Caco-2 (cell line): ENCODE data around the gene CENPX. TPM values are rescaled to one million over a fixed set of nuclear protein-coding genes. Genes with fewer than 3 reads are reported as not detected.

Source experiments
- BruUV-seq: library from RNA; stranded (reverse); fragments of 400-500 nt; replicated peaks from 2 replicates; lab custom pipeline; 2021; lab: Mats Ljungman, UMichigan
- CTCF ChIA-PET: fragments of 300-600 bp; sonication (Branson Sonifier 250); formaldehyde crosslinking; loops from one replicate; lab custom pipeline; 2022; ENCODE audit warnings: antibody characterized with exemption; lab: Charles Lee
- POLR2A ChIA-PET: fragments of 300-600 bp; sonication (Branson Sonifier 250); formaldehyde crosslinking; loops from one replicate; lab custom pipeline; 2022; ENCODE audit warnings: antibody characterized with exemption; lab: Charles Lee
- DNase-seq, 2 experiments: peaks; one replicate each; pipeline versions ENCODE4 v3.0.0 to v3.0.0-alpha.2; 2020 to 2022
- H3K27me3 ChIP-seq: replicated peaks from 2 replicates; pipeline ENCODE4 v1.6.0; 2011; ENCODE audit warnings: low read length; ENCODE audit not compliant: control insufficient read depth, insufficient read depth
- H3K36me3 ChIP-seq: 2 replicates; pipeline ENCODE4 v1.5.1; 2011; ENCODE audit warnings: low read length; ENCODE audit not compliant: control insufficient read depth, insufficient read depth
- H3K4me1 ChIP-seq: fragments of 250-450 bp; sonication (Bioruptor Pico); 2 replicates; pipeline ENCODE4 v1.5.1; 2020; ENCODE audit warnings: mild to moderate bottlenecking
- H3K4me3 ChIP-seq: 2 replicates; pipeline ENCODE4 v1.5.1; 2011; ENCODE audit warnings: low read depth, mild to moderate bottlenecking, control low read depth, low read length
- H3K9me3 ChIP-seq: fragments of 250-450 bp; sonication (Bioruptor Pico); 2 replicates; pipeline ENCODE4 v1.5.1; 2020; ENCODE audit warnings: mild to moderate bottlenecking, moderate library complexity
- H3K27ac Mint-ChIP-seq: one replicate; pipeline ENCODE4 v1.8.0; 2022; ENCODE audit warnings: mixed read lengths; ENCODE audit not compliant: unreplicated experiment
- H3K27me3 Mint-ChIP-seq: one replicate; pipeline ENCODE4 v1.8.0; 2022; ENCODE audit warnings: mixed read lengths; ENCODE audit not compliant: insufficient read depth, unreplicated experiment
- H3K36me3 Mint-ChIP-seq: one replicate; pipeline ENCODE4 v1.8.0; 2022; ENCODE audit warnings: mild to moderate bottlenecking, mixed read lengths; ENCODE audit not compliant: insufficient read depth, unreplicated experiment
- H3K4me1 Mint-ChIP-seq: one replicate; pipeline ENCODE4 v1.8.0; 2022; ENCODE audit warnings: low read depth, mixed read lengths; ENCODE audit not compliant: unreplicated experiment
- H3K4me3 Mint-ChIP-seq: one replicate; pipeline ENCODE4 v1.8.0; 2022; ENCODE audit warnings: mild to moderate bottlenecking, moderate library complexity, mixed read lengths; ENCODE audit not compliant: unreplicated experiment
- H3K9me3 Mint-ChIP-seq: one replicate; pipeline ENCODE4 v1.8.0; 2022; ENCODE audit warnings: mixed read lengths; ENCODE audit not compliant: unreplicated experiment
- intact Hi-C: fragments of 100-400 bp; cut with micrococcal nuclease; formaldehyde crosslinking; loops from one replicate; pipeline ENCODE4 v1.10.0; 2022; ENCODE audit not compliant: unreplicated experiment
- total RNA-seq: library from RNA; stranded (reverse); gene quantifications from 2 replicates; pipeline ENCODE4 v1.2.3, GENCODE V29; 2022
- TF ChIP-seq, protein P1 (sequence below), 2 experiments: fragments of 200-600 bp in 1 of 2; IDR thresholded peaks; 1 replicate in 1 of 2; 2 replicates in 1 of 2; pipeline versions ENCODE4 v1.5.1 to v1.8.0; 2011 to 2022; ENCODE audit warnings: antibody characterized with exemption in 1 of 2, control low read depth in 1 of 2, inconsistent platforms in 1 of 2, low read depth in 1 of 2, low read length in 1 of 2, mild to moderate bottlenecking in 1 of 2, moderate library complexity in 1 of 2; ENCODE audit not compliant: insufficient read depth in 1 of 2, severe bottlenecking in 1 of 2, unreplicated experiment in 1 of 2

Gene CENPX
- total RNA-seq, 1 experiment from 2014 or later, result 85.3 TPM

DNA sequence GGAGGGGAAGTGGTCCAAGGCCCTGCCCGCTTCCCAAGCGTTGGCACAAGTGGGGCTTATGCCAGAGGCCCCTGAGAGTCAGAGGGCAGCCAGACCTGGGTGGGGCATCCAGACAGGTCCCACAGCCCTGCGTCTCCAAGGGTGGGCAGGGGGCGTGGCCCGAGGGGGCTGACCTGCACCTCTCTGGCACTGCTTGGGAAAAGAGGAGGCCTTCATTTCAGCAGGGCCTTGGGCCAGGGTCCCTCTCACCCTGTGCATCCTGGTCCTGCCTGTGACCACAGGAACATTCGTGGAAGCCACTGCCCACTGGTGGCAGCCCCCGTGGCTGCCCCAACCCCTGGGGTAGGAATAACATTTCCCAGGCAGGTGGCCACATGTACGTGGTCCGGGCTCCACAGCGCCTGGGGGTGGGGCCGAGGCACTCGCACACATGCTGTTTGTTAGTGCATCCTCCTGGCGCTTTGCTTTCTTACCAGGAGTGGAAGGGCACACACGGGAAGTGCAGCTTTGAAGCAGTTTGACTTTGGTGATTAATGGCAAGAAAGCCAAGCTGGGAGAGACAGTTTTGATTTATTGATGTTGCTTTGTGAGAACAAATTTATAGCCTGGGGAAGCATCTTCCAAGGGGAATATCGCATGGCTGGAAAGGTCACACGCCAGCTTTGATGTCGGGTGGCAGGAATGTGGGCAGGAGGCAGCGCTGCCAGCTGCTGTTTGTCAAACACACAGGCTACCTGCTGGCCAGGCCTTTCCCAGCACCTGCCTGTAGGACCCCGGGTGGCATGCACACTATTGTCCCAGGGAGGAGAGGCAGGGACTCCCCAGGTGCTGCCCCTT is 4.3 kb downstream of the CENPX start:
- no TSS peak for BruUV-seq
- intact Hi-C loops, result no loop called here
- H3K4me1 ChIP-seq, result peaks cover 9% of the 10 kb centered on the region

DNA sequence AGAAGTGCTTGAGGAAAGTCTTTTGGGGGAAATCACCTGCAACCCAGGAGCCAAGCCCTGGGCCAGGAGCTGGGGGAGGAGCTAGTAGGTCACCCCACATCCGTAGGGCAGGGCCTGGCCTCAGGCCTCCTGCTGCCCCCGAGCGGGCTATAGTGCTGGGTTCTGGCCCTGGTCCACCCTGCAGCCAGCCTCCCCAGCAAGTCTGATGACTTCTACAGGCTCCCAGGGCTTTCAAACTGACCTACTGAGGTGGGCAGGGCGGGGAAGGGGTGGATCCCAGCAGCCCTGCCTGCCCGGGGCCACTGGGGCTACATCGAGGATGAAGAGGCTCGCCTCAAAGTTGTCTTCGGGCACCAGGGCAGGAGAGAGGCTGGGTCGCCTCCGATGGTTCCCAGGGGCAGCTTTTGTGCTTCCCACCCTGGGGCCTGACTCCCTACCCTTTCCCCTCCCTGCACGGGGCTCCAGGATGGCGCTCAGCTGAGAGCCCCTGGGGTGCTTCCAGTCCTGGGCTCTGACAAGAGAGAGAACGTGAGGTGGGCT is 5.0 kb downstream of the CENPX start:
- intact Hi-C loops, result no loop called here
- H3K4me1 ChIP-seq, result peaks cover 11% of the 10 kb centered on the region
- no peaks in the 10 kb centered on the region for H3K9me3 ChIP-seq
- ChIA-PET CTCF (no interaction called here), POLR2A (no interaction called here)
- H3K27me3 ChIP-seq, result no peaks in the 10 kb centered on the region
- no peaks in the 10 kb centered on the region; the same call in 1 of the 2 replicates for H3K36me3 ChIP-seq
- BruUV-seq, result no TSS peak
- Mint-ChIP-seq H3K27me3 (no peaks in the 10 kb centered on the region), H3K4me1 (no peaks in the 10 kb centered on the region), H3K27ac (no peak overlapping the region), H3K9me3 (no peaks in the 10 kb centered on the region), H3K36me3 (peaks cover 56% of the 10 kb centered on the region), H3K4me3 (no peak overlapping the region)
- TF ChIP-seq, protein P1, sequence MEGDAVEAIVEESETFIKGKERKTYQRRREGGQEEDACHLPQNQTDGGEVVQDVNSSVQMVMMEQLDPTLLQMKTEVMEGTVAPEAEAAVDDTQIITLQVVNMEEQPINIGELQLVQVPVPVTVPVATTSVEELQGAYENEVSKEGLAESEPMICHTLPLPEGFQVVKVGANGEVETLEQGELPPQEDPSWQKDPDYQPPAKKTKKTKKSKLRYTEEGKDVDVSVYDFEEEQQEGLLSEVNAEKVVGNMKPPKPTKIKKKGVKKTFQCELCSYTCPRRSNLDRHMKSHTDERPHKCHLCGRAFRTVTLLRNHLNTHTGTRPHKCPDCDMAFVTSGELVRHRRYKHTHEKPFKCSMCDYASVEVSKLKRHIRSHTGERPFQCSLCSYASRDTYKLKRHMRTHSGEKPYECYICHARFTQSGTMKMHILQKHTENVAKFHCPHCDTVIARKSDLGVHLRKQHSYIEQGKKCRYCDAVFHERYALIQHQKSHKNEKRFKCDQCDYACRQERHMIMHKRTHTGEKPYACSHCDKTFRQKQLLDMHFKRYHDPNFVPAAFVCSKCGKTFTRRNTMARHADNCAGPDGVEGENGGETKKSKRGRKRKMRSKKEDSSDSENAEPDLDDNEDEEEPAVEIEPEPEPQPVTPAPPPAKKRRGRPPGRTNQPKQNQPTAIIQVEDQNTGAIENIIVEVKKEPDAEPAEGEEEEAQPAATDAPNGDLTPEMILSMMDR (IDR thresholded peaks at IDR 0.05; ENCODE audit: insufficient read depth in 1 of 2, low read depth in 1 of 2, low read length in 1 of 2, severe bottlenecking in 1 of 2, unreplicated experiment in 1 of 2), result no peak
- no peak overlapping the region for H3K4me3 ChIP-seq
- DNase-seq, result no peak

More for the DNA sequence above, 4.3 kb downstream of the CENPX start:
- no peaks in the 10 kb centered on the region for H3K27me3 ChIP-seq
- no peaks in the 10 kb centered on the region; the same call in 1 of the 2 replicates for H3K36me3 ChIP-seq
- DNase-seq, result no peak
- Mint-ChIP-seq H3K9me3 (no peaks in the 10 kb centered on the region), H3K4me3 (no peak overlapping the region), H3K27me3 (no peaks in the 10 kb centered on the region), H3K27ac (no peak overlapping the region), H3K36me3 (peaks cover 62% of the 10 kb centered on the region), H3K4me1 (no peaks in the 10 kb centered on the region)
- POLR2A ChIA-PET, result no interaction called here
- CTCF ChIA-PET, result no interaction called here
- no peak overlapping the region for H3K4me3 ChIP-seq
- no peaks in the 10 kb centered on the region for H3K9me3 ChIP-seq
- TF ChIP-seq, protein P1 (IDR thresholded peaks at IDR 0.05; ENCODE audit: insufficient read depth in 1 of 2, low read depth in 1 of 2, low read length in 1 of 2, severe bottlenecking in 1 of 2, unreplicated experiment in 1 of 2), result no peak

DNA sequence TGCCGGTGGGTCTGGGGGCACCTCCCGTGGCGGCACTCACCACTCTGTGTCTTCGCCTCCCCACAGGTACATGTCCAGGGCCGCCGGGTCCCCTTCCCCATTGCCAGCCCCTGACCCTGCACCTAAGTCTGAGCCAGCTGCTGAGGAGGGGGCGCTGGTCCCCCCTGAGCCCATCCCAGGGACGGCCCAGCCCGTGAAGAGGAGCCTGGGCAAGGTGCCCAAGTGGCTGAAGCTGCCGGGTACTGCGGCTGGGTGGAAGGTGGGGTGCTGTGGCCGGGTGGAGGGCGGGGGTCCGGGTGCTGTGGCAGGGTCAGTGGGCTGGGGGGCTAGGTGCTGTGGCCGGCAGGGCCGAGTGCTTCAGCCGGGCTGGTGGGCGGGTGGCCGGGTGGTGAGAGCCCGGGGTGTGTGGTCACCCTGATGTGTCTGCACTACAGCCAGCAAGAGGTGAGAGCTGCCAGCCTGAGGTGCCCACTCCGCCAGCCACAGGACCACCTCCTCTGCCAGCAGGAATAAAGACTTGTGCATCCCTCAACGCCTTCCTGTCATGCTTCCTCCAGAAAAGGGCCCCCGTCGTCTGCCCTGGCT is 5.7 kb downstream of the CENPX start:
- Histone ChIP-seq H3K27me3 (no peaks in the 10 kb centered on the region), H3K4me3 (no peak overlapping the region), H3K36me3 (no peaks in the 10 kb centered on the region; the same call in 1 of the 2 replicates), H3K4me1 (peaks cover 11% of the 10 kb centered on the region), H3K9me3 (no peaks in the 10 kb centered on the region)
- no peak for DNase-seq
- TF ChIP-seq, protein P1 (IDR thresholded peaks at IDR 0.05; ENCODE audit: insufficient read depth in 1 of 2, low read depth in 1 of 2, low read length in 1 of 2, severe bottlenecking in 1 of 2, unreplicated experiment in 1 of 2), result no peak
- Mint-ChIP-seq H3K27me3 (no peaks in the 10 kb centered on the region), H3K4me3 (no peak overlapping the region), H3K27ac (no peak overlapping the region), H3K9me3 (no peaks in the 10 kb centered on the region), H3K36me3 (peaks cover 49% of the 10 kb centered on the region), H3K4me1 (no peaks in the 10 kb centered on the region)
- intact Hi-C loops, result no loop called here
- BruUV-seq, result no TSS peak
- POLR2A ChIA-PET, result no interaction called here
- CTCF ChIA-PET, result no interaction called here
